Liver (tissue), 9 donors: ENCODE results near the gene ANKRD2. TPM values are rescaled to one million over a fixed set of nuclear protein-coding genes. Genes with fewer than 3 reads are reported as not detected.

ENCODE experiments used
- DNase-seq: peaks from one replicate; pipeline ENCODE4 v3.0.0-alpha.2; 2017; ENCODE audit warnings: low spot score
- H3K27ac ChIP-seq, 2 donors: one replicate each; pipeline ENCODE4 v1.7.0; 2013; ENCODE audit warnings: inconsistent platforms in 2 of 2, low read length in 2 of 2, control low read depth in 1 of 2, low read depth in 1 of 2, mild to moderate bottlenecking in 1 of 2
- H3K27me3 ChIP-seq, 4 donors: one replicate each; pipeline versions ENCODE4 v1.6.1 to v1.7.0; 2013; ENCODE audit warnings: low read length in 3 of 4, inconsistent platforms in 1 of 4, mild to moderate bottlenecking in 1 of 4, moderate library complexity in 1 of 4; ENCODE audit not compliant: control insufficient read depth in 4 of 4, insufficient read depth in 4 of 4
- H3K36me3 ChIP-seq, 4 donors: one replicate each; pipeline versions ENCODE4 v1.6.1 to v1.7.0; 2013; ENCODE audit warnings: low read length in 3 of 4, mild to moderate bottlenecking in 3 of 4, low read depth in 1 of 4, moderate library complexity in 1 of 4; ENCODE audit not compliant: control insufficient read depth in 4 of 4, insufficient read depth in 3 of 4
- H3K4me1 ChIP-seq, 4 donors: one replicate each; pipeline versions ENCODE4 v1.6.1 to v1.7.0; 2013; ENCODE audit warnings: low read length in 3 of 4, mild to moderate bottlenecking in 3 of 4, moderate library complexity in 1 of 4; ENCODE audit not compliant: control insufficient read depth in 4 of 4, insufficient read depth in 4 of 4
- H3K4me3 ChIP-seq, 3 donors: one replicate each; pipeline versions ENCODE4 v1.6.1 to v1.7.0; 2013; ENCODE audit warnings: low read length in 3 of 3, control low read depth in 1 of 3, low read depth in 1 of 3, mild to moderate bottlenecking in 1 of 3
- H3K9ac ChIP-seq, 2 donors: one replicate each; pipeline ENCODE4 v1.7.0; 2013; ENCODE audit warnings: low read length in 2 of 2, mild to moderate bottlenecking in 2 of 2, moderate library complexity in 2 of 2, control low read depth in 1 of 2, low read depth in 1 of 2
- H3K9me3 ChIP-seq, 4 donors: one replicate each; pipeline versions ENCODE4 v1.6.1 to v1.7.0; 2013; ENCODE audit warnings: low read length in 3 of 4; ENCODE audit not compliant: control insufficient read depth in 4 of 4
- ATF3 ChIP-seq: IDR thresholded peaks from 2 replicates; pipeline ENCODE4 v1.6.1; 2016; ENCODE audit warnings: antibody characterized with exemption
- CTCF ChIP-seq: fragments of 150-350 bp; IDR thresholded peaks from 2 replicates; pipeline ENCODE4 v1.5.1; 2017; ENCODE audit warnings: improper control_type of control experiment, low read depth, low read length; ENCODE audit not compliant: missing input control
- EGR1 ChIP-seq, 2 donors: IDR thresholded peaks; 2 replicates each; pipeline ENCODE4 v1.6.1; 2016 to 2018; ENCODE audit warnings: antibody characterized with exemption in 2 of 2, low read depth in 2 of 2
- FOXA1 ChIP-seq: IDR thresholded peaks from 2 replicates; pipeline ENCODE4 v1.6.1; 2016; ENCODE audit warnings: antibody characterized with exemption
- FOXA2 ChIP-seq: IDR thresholded peaks from 2 replicates; pipeline ENCODE4 v1.6.1; 2016; ENCODE audit warnings: antibody characterized with exemption
- GABPA ChIP-seq, 2 donors: IDR thresholded peaks in 1 of 2; conservative IDR thresholded peaks in 1 of 2; 2 replicates each; pipeline ENCODE4 v1.6.1; 2016; ENCODE audit warnings: antibody characterized with exemption in 2 of 2, mild to moderate bottlenecking in 1 of 2, moderate library complexity in 1 of 2
- HNF4A ChIP-seq, 2 donors: conservative IDR thresholded peaks; 2 replicates each; pipeline ENCODE4 v1.6.1; 2016; ENCODE audit warnings: antibody characterized with exemption in 2 of 2, mild to moderate bottlenecking in 2 of 2
- HNF4G ChIP-seq: IDR thresholded peaks from 2 replicates; pipeline ENCODE4 v1.6.1; 2016; ENCODE audit warnings: antibody characterized with exemption
- JUND ChIP-seq, 2 donors: IDR thresholded peaks; 2 replicates each; pipeline ENCODE4 v1.6.1; 2016; ENCODE audit warnings: antibody characterized with exemption in 2 of 2
- MAX ChIP-seq: IDR thresholded peaks from 2 replicates; pipeline ENCODE4 v1.6.1; 2016; ENCODE audit warnings: antibody characterized with exemption
- NR2F2 ChIP-seq: IDR thresholded peaks from 2 replicates; pipeline ENCODE4 v1.6.1; 2016; ENCODE audit warnings: antibody characterized with exemption
- RAD21 ChIP-seq, 2 donors: IDR thresholded peaks; 2 replicates each; pipeline ENCODE4 v1.6.1; 2016; ENCODE audit warnings: antibody characterized with exemption in 2 of 2, mild to moderate bottlenecking in 2 of 2
- RXRA ChIP-seq, 2 donors: IDR thresholded peaks; 2 replicates each; pipeline ENCODE4 v1.6.1; 2017 to 2018; ENCODE audit warnings: antibody characterized with exemption in 2 of 2, mild to moderate bottlenecking in 1 of 2
- SP1 ChIP-seq: IDR thresholded peaks from 2 replicates; pipeline ENCODE4 v1.6.1; 2018; ENCODE audit warnings: antibody characterized with exemption, mild to moderate bottlenecking
- WGBS: extraction: QIAGEN DNeasy Blood & Tissue Kit; methylation state at CpG from one replicate; pipeline ENCODE4 v1.1.7; 2013; 5-methylcytosine and 5-hydroxymethylcytosine counted together
- polyA plus RNA-seq, 2 donors: library from polyadenylated mRNA; stranded (reverse) in 1 of 2; unstranded in 1 of 2; fragments of 200-250 nt in 1 of 2; fragments of >200 nt in 1 of 2; fragmentation: Nextera tagmentation in 1 of 2; extraction: Ambion mirVana in 1 of 2; gene quantifications; one replicate each; pipeline versions ENCODE4 v1.2.1 to v1.2.3, GENCODE V29; 2013 to 2015
- total RNA-seq, 2 donors: library from RNA; depleted of rRNA; stranded (reverse); fragments of >200 nt; gene quantifications; one replicate each; pipeline ENCODE4 v1.2.3, GENCODE V29; 2014
- TF ChIP-seq, protein P1 (sequence below): IDR thresholded peaks from 2 replicates; pipeline ENCODE4 v1.6.1; 2016; ENCODE audit warnings: antibody characterized with exemption, mild to moderate bottlenecking
- TF ChIP-seq, protein P2 (sequence below): IDR thresholded peaks from 2 replicates; pipeline ENCODE4 v1.6.1; 2016; ENCODE audit warnings: antibody characterized with exemption
- donor health status: healthy.
- donor health status: healthy.
- donor health status: healthy.
- donor health status: healthy.
- donor health status: healthy.

ANKRD2 gene
- total RNA-seq (not detected), polyA plus RNA-seq (not detected)

DNA sequence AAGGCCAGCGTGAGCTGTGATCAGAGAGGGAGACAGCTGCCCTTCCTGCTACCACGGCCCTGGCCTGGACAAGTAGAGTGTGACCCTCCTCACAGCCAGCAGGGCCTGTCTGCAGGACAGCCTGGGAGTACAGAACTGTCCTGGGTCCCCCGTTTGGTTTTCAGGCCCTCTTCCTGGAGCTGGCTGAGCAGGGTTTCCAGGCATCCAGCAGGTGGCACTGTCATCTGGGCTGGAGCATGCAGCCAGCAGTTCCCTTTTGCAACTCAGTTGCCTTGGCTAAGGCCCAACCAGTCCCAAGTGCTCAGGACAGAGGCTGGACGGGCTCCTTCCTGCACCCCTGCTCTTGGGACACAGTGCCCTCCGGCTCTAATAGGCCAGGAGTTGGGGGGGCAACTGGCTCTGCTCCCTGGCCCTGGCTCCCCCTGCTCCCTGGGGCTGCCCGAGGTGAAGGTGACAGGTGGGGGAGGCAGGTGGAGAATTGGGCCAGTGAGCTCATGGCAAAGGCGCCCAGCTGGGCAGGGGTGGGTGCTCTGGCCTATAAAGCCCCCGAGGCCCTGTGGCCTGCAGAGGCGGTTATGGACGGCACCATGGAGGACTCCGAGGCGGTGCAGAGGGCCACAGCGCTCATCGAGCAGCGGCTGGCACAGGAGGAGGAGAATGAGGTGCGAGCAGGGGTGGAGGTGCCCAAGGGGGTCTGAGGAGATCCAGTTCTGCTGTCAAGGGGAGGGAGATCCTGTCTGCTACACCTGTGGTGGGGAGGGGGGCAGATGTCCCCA lies at the start of gene ANKRD2:
Gene ANKRD2 (plus strand): TSS at position 566 of the 776 bp plus-strand sequence. CDS start 10 bp downstream, at position 576.
- no peaks in the 10 kb centered on the region for H3K9me3 ChIP-seq
- TF ChIP-seq, protein P1, sequence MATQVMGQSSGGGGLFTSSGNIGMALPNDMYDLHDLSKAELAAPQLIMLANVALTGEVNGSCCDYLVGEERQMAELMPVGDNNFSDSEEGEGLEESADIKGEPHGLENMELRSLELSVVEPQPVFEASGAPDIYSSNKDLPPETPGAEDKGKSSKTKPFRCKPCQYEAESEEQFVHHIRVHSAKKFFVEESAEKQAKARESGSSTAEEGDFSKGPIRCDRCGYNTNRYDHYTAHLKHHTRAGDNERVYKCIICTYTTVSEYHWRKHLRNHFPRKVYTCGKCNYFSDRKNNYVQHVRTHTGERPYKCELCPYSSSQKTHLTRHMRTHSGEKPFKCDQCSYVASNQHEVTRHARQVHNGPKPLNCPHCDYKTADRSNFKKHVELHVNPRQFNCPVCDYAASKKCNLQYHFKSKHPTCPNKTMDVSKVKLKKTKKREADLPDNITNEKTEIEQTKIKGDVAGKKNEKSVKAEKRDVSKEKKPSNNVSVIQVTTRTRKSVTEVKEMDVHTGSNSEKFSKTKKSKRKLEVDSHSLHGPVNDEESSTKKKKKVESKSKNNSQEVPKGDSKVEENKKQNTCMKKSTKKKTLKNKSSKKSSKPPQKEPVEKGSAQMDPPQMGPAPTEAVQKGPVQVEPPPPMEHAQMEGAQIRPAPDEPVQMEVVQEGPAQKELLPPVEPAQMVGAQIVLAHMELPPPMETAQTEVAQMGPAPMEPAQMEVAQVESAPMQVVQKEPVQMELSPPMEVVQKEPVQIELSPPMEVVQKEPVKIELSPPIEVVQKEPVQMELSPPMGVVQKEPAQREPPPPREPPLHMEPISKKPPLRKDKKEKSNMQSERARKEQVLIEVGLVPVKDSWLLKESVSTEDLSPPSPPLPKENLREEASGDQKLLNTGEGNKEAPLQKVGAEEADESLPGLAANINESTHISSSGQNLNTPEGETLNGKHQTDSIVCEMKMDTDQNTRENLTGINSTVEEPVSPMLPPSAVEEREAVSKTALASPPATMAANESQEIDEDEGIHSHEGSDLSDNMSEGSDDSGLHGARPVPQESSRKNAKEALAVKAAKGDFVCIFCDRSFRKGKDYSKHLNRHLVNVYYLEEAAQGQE: no peak
- peak; percentile 91 for TF ChIP-seq CTCF
- TF ChIP-seq RAD21 (IDR thresholded peaks at IDR 0.05): peak; percentile 98
- peak in 1 of 2 donors; percentile 30 for TF ChIP-seq RXRA (IDR thresholded peaks at IDR 0.05)
- no peak for TF ChIP-seq MAX
- 65% methylated on average over 16 of the region's 16 CpGs for WGBS
- no peak within 1 kb of the TSS for H3K27ac ChIP-seq
- H3K4me1 ChIP-seq: peaks cover 5 to 20% (median 10%) of the 10 kb centered on the region in 4 donors
- H3K9ac ChIP-seq: no peak within 1 kb of the TSS
- H3K27me3 ChIP-seq: no peaks in the 10 kb centered on the region
- H3K36me3 ChIP-seq: peaks cover 0 to 11% (median 5%) of the 10 kb centered on the region in 4 donors
- DNase-seq: peak; percentile 75
- H3K4me3 ChIP-seq: no peak within 1 kb of the TSS

DNA sequence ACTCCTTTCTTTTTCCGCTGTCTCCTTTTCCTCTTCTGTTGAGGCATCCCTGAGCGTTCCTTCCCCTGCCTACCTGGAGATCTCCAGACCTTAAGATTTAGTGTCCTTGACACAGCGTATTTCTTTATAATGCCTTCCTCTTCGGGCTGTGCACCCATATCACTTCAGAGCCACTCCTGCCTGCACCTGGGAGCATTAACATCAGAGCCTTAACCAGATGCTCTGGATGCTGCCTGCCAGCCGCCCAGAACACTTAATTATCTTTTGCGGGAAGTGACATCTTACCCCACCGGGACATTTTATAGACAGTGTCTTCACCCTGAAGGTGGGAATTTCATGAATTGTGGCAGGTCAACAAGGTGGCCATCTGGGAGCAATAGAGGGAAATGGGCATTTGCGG lies 49.6 kb upstream of the ANKRD2 start:
- no peak overlapping the region for H3K27ac ChIP-seq
- TF ChIP-seq JUND (IDR thresholded peaks at IDR 0.05) (no peak), RXRA (IDR thresholded peaks at IDR 0.05) (no peak), SP1 (no peak), HNF4A (conservative IDR thresholded peaks at IDR 0.05) (no peak), FOXA2 (no peak), RAD21 (IDR thresholded peaks at IDR 0.05) (no peak), ATF3 (no peak), HNF4G (no peak), CTCF (no peak), GABPA (IDR thresholded peaks at IDR 0.05 in 1 of 2, conservative IDR thresholded peaks at IDR 0.05 in 1 of 2) (no peak), EGR1 (IDR thresholded peaks at IDR 0.05; ENCODE audit: low read depth in 2 of 2) (no peak), NR2F2 (no peak), MAX (no peak), FOXA1 (no peak)
- TF ChIP-seq, protein P2, sequence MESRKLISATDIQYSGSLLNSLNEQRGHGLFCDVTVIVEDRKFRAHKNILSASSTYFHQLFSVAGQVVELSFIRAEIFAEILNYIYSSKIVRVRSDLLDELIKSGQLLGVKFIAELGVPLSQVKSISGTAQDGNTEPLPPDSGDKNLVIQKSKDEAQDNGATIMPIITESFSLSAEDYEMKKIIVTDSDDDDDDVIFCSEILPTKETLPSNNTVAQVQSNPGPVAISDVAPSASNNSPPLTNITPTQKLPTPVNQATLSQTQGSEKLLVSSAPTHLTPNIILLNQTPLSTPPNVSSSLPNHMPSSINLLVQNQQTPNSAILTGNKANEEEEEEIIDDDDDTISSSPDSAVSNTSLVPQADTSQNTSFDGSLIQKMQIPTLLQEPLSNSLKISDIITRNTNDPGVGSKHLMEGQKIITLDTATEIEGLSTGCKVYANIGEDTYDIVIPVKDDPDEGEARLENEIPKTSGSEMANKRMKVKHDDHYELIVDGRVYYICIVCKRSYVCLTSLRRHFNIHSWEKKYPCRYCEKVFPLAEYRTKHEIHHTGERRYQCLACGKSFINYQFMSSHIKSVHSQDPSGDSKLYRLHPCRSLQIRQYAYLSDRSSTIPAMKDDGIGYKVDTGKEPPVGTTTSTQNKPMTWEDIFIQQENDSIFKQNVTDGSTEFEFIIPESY: no peak
- TF ChIP-seq, protein P1: no peak

More for the DNA sequence above, 49.6 kb upstream of the ANKRD2 start:
- Histone ChIP-seq H3K36me3 (no peaks in the 10 kb centered on the region), H3K4me3 (no peak overlapping the region), H3K9ac (no peak overlapping the region), H3K27me3 (no peaks in the 10 kb centered on the region), H3K4me1 (peaks cover 0 to 2% (median 0%) of the 10 kb centered on the region in 4 donors), H3K9me3 (no peaks in the 10 kb centered on the region)
- 93% methylated on average over 8 of the region's 8 CpGs for WGBS
- no peak for DNase-seq
